ENCODE data around the gene TEPSIN. TPM values are rescaled to one million over a fixed set of nuclear protein-coding genes. Genes with fewer than 3 reads are reported as not detected.

The TEPSIN gene
- total RNA-seq, 1 experiment from 2014 or later = 38.8 TPM

GRCh38 chr17:81249223-81250040 lies 10.6 kb upstream of the TEPSIN start:
- Histone ChIP-seq H3K4me1 (ENCODE audit: insufficient read depth, low read length) (no peaks in the 10 kb centered on the region), H3K23ac (ENCODE audit: insufficient read length, low read depth, low read length) (no peak overlapping the region), H2BK5ac (ENCODE audit: insufficient read length, low read length) (no peak overlapping the region), H3K9me3 (ENCODE audit: control insufficient read depth, low read depth, low read length) (no peaks in the 10 kb centered on the region), H2BK15ac (ENCODE audit: low read depth, low read length) (no peak overlapping the region), H3K27me3 (ENCODE audit: insufficient read depth, low read length) (no peaks in the 10 kb centered on the region), H4K91ac (ENCODE audit: insufficient read length, low read depth, low read length) (no peak overlapping the region), H2AK5ac (ENCODE audit: insufficient read length, low read length) (no peak overlapping the region), H3K4ac (ENCODE audit: low read depth, low read length) (no peak overlapping the region), H2BK12ac (ENCODE audit: insufficient read length, low read depth, low read length) (no peak overlapping the region), H3K9ac (ENCODE audit: extremely low read depth, insufficient read length, low read length) (no peak overlapping the region), H3K18ac (ENCODE audit: insufficient read length, low read depth, low read length) (no peak overlapping the region), H2BK120ac (ENCODE audit: low read depth, low read length, poor library complexity, severe bottlenecking) (no peak overlapping the region), H4K20me1 (ENCODE audit: control insufficient read depth, insufficient read depth, insufficient read length) (no peaks in the 10 kb centered on the region), H3K27ac (ENCODE audit: insufficient read length, low read depth, low read length) (no peak overlapping the region), H3K79me1 (ENCODE audit: insufficient read depth, low read depth, low read length, poor library complexity, severe bottlenecking) (no peaks in the 10 kb centered on the region), H3K4me2 (ENCODE audit: insufficient read depth, insufficient read length, low read length) (no peak overlapping the region), H3K56ac (ENCODE audit: insufficient read length, low read depth, low read length) (no peak overlapping the region), H3K79me2 (ENCODE audit: insufficient read depth, low read length) (no peaks in the 10 kb centered on the region), H3T11ph (ENCODE audit: low read length) (no peak overlapping the region), H2AFZ (ENCODE audit: low read length) (no peak overlapping the region), H3K23me2 (ENCODE audit: insufficient read length, low read depth, low read length, poor library complexity, severe bottlenecking) (no peaks in the 10 kb centered on the region), H4K8ac (replicated peaks; ENCODE audit: insufficient read length, low read depth, low read length) (no peak overlapping the region), H4K5ac (ENCODE audit: insufficient read length, low read depth, low read length) (no peak overlapping the region), H3K14ac (ENCODE audit: insufficient read depth, low read length) (no peak overlapping the region), H2BK20ac (ENCODE audit: low read depth, low read length, poor library complexity, severe bottlenecking) (no peak overlapping the region)
- no peak overlapping the region for H3K4me3 Mint-ChIP-seq
- peaks cover 7 to 16% of the 10 kb centered on the region in 2 experiments for H3K4me1 Mint-ChIP-seq
- H3K9me3 Mint-ChIP-seq = no peaks in the 10 kb centered on the region; a peak in 1 of 5 replicates
- peaks cover 3% of the 10 kb centered on the region; the same call in 1 of the 2 replicates for H3K27me3 Mint-ChIP-seq (ENCODE audit: low read depth)
- H3K36me3 Mint-ChIP-seq (ENCODE audit: insufficient read depth in 1 of 3, low read depth in 3 of 3) = peaks cover 11 to 15% (median 11%) of the 10 kb centered on the region in 3 experiments
- WGBS (ENCODE audit: extremely low coverage, insufficient read length, low lambda C conversion rate) = no CpG with 5 or more reads among the region's 15 CpGs
- no peak overlapping the region; a peak in 1 of 7 replicates for H3K27ac Mint-ChIP-seq
- TF ChIP-seq CTCF (conservative IDR thresholded peaks at IDR 0.05) = no peak
- no peak for DNase-seq
